NCI-H1930 (cell line): Measurements from ENCODE around the gene RPL41.
A peak's percentile ranks its signal among the peaks of the same experiment; 100 is the strongest.
"Not testable (repeated sequence)": the region's sequence is repeated elsewhere in the genome, so short reads cannot be mapped to it uniquely, and the experiment has no call there.

Source experiments
- DNase-seq, 2 experiments: peaks; one replicate each; lab custom pipeline; 2025; lab: John Stamatoyannopoulos, UW

RPL41 gene

DNA sequence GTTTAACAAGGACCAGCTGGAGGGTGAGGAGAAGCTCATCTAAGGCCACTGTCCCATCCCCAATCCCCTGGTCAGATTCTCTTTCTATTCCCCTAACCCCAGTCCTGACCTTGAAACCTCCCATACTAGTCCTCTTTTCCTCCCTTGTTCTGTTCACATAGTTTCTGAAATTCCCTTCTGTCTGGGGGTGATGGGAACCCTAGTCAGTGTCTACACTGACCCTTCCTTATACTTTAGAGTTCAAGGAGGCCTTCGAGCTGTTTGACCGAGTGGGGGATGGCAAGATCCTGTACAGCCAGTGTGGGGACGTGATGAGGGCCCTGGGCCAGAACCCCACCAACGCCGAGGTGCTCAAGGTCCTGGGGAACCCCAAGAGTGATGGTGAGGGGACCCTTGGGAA lies 38.4 kb downstream of the RPL41 start:
- no peak for DNase-seq

- DNase-seq: no peak
Measured at GRCh38 chr12:56155256-56155845, 38.9 kb downstream of the RPL41 start.

GRCh38 chr12:56156464-56157200 lies 40.2 kb downstream of the RPL41 start:
- DNase-seq: not testable (repeated sequence)

DNA sequence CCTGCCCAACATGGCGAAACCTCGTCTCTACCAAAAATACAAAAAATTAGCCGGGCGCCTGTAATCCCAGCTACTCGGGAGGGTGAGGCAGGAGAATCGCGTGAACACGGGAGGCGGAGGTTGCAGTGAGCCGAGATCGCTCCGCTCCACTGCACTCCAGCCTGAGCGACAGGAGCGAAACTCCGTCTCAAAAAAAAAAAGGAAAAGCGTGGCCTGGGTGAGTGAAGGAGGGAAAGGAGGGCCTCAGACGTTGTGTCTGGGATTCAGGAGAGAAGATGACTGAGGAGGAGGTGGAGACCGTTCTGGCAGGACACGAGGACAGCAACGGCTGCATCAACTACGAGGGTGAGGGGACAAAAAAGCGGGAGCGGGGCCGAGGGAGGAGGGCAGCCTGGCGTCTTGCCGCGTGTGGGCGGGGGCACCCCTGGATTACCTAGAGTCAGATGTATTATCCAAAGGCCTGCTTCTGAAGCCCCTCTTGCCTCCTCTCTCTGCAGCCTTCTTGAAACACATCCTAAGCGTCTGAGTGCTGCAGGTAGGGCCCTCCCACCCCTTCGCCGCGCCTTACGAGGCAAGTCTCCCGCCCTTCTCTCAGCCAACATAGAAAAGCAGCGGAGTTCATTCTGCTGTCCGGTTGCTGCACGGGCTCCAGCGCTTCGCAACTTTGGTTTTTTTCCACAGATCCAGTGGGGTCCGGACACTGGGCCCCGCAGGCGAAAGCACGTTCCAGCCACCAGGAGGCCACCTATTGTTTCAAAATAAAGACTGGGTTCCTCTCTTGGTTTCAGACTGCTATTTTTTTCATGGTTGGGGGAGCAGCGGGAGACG lies 41.0 kb downstream of the RPL41 start:
- DNase-seq: peak; percentile 33 to 71

DNA sequence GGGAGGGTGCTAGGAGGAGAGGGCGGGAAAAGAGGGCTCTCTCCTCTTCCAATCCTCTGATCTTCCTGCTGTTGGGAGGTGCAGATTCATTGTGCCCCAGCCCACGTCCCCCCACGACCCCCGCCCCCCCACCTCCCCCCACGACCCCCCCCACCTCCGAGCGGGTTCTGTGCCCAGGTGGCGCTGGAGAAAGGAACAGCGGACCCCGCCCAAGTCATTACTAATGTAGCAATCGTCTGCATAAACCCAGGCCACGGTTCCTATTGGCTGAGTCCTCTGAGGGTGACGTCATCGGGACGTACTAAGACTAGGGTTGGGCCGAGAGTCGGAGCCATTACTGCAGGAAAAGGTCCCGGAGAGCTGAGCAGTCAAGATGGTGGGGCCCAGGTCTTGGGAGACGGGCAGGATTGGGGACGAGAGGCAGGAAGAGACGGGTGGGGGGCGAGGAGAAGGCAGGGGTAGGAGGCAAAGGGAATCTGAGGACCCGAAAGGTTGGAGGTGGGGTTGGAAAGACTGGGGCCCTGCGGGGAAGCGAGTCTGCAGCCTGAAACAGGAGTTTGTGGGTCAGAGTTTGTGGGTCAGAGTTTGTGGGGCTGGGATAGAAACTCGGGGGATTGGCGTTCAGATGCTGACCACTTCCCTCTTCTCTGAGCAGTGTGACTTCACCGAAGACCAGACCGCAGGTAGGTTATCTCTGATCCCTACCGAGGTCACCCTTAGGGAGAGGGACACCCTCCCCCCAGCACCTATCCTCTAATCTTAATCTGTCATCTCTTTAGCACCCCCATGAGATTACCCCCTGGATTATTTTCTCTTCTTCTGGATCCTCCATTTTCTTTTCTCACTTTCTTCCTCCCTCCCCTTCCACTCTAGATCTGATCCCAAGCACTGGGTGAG lies 41.8 kb downstream of the RPL41 start, which contains the start of gene MYL6:
MYL6 (plus strand) TSS at position 331 of the 897 bp plus-strand sequence; CDS start at position 374, 43 bp downstream.
- peak; percentile 95 for DNase-seq

DNA sequence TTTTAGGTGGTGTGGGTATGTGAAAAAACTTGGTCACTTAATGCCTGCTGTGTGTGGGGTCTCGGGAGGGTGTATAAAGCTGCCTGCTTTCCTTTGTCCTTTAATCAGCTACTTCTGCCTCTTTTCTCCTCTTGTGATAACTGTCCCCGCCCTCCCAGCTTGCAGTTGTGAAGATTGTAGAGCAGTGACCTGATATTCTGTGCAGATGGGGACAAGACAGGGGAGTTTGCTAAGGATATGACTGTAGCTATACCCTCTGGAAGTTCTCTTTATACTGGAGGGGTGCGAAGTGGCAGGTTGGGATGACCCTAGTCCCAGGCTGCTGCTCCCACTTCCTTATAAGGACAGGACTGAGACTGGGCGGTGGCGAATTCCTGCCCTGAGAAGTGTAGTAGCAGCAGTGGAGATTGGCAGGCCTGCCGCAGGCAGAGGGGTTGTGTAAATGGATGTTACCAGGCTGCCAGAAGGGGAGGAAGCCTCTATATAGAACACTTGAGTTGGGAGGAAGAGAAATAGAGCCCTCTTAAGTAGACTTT lies 42.6 kb downstream of the RPL41 start:
- DNase-seq: no peak

DNA sequence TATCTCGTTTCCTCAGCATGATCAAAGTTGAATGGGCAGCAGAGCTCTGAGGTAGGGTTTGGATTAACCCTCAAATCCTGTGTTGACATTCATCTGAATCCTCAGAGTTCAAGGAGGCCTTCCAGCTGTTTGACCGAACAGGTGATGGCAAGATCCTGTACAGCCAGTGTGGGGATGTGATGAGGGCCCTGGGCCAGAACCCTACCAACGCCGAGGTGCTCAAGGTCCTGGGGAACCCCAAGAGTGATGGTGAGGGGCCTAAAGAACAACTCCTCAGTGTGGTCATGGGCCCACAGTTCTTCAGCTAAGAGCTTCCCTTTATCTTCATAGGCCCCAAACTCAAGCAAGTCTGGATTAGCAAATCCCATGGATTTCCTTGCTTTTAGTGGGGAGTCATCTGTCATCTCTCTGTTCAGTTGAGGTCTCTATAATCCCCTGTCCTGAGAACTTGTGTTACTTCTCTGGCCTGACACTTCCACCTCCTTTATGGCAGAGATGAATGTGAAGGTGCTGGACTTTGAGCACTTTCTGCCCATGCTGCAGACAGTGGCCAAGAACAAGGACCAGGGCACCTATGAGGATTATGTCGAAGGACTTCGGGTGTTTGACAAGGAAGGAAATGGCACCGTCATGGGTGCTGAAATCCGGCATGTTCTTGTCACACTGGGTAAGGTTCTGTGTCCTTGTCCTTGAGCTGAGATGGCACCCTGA lies 43.2 kb downstream of the RPL41 start:
- no peak for DNase-seq

- no peak for DNase-seq
Measured at GRCh38 chr12:56160193-56160763, 43.8 kb downstream of the RPL41 start.

DNA sequence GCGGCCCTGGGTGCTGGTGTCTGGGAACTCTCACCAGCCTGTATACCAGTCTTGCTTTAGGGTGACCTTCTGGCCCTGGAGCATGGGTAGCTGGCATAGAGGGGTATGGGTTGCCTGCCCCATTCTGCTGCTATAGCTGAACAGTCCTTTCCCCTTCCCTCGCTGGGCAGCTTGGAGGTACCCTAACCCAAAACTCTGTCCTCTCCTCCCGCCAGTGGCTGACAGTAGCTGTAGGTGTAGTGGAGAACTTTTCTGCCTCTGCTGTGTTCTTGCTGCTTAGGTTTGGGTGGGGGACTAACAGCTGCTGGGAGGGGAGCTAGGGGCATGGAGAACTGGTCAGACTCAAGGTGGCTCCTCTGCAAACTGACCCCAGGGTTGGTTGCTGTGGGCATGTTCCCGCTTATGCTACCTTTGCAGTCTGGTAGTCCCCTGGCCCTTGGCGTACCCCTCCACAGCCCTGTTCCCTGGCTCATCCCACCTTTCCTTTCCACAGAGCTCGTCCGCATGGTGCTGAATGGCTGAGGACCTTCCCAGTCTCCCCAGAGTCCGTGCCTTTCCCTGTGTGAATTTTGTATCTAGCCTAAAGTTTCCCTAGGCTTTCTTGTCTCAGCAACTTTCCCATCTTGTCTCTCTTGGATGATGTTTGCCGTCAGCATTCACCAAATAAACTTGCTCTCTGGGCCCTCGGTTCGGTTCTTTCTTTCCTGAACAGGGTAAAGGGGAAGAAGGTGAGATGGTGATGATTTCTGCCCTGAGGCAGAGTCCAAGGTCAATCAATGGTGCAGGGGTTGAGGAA lies 44.7 kb downstream of the RPL41 start:
- DNase-seq: no peak

- DNase-seq: no peak
Measured at GRCh38 chr12:56161690-56162351, 45.4 kb downstream of the RPL41 start.

- no peak for DNase-seq
Measured at GRCh38 chr12:56162468-56163290, 46.2 kb downstream of the RPL41 start.

DNA sequence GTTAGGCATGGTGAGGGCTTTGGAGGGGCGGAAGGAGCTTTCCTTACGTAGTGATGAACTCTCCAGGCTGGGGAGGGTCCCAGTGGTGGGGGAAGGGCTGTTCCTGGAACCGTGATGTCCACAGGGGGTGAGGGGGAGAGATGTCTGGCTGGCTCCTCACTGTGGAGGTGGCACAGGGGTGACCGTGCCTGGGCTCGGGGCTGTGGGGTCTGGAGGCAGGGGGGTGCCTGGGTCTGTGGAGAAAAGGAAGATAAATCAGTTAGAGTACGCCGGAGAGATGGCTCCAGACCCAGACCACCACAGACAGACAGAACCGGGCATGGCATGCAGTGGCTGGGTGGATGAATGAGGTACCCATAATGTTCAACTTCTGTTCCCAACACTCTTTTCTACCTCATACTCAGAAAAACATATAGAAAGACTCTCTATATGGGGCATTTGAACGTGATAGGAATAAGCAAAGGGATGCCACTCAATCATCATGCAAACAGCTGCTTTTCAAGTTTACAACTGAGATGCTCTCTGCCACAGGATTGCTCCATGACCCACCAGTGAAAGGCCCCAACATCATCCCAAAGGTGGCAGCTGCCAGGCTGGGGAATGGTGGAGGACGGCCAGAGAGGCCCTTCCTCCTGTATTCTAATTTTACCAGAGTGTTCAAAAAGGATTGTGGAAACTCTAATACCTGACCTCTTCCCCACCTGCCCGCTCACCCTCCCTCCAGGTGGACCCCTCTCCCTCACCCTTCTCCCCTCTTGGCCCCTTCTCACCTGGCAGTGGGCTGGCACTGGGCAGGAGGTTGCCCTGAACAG lies 47.3 kb downstream of the RPL41 start:
- no peak for DNase-seq

DNA sequence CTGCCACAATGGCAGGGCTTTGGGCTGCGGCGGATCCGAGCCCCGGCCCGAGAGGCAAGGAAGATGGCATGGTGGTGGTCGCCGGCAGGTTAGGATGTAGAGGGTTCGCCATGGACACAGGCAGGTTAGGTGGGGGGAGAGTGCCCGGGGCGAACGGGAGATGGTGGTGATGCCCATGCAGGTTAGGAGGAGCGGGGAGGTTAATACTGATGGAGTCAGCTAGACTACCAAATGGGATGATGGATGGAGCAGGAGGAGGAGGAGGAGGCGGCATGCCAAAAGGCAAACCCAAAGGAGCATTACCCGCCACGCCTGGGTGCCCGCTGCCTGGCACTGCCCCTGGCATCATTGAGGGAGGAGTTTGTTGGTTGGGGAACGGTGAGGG lies 47.9 kb downstream of the RPL41 start:
- no peak for DNase-seq

GRCh38 chr12:56165369-56165768 lies 48.9 kb downstream of the RPL41 start:
- DNase-seq: no peak
